Pancreas (tissue), 10 donors: ENCODE measurements around the gene NUDT14. TPM values are rescaled to one million over a fixed set of nuclear protein-coding genes. Genes with fewer than 3 reads are reported as not detected.

Experiments
- ATAC-seq, 4 donors: fragments of 200-7000 bp; cut with Tn5 transposase; one replicate each; pipeline versions ENCODE4 v1.8.0 to v1.9.1; 2020; ENCODE audit warnings: mild to moderate bottlenecking in 4 of 4, moderate library complexity in 4 of 4
- DNase-seq, 6 donors: peaks; one replicate each; pipeline ENCODE4 v3.0.0-alpha.2; 2020
- FAIRE-seq: peaks from 2 replicates; lab custom pipeline; 2012; peaks lifted over from hg19 to GRCh38; lab: Jason Lieb, UNC
- H3K27ac ChIP-seq, 4 donors: fragments of 200-600 bp; sonication (generic); 1 replicate in 3 of 4; 2 replicates in 1 of 4; pipeline versions ENCODE4 v1.5.0 to v1.8.0; 2020
- H3K27me3 ChIP-seq, 4 donors: fragments of 200-600 bp; one replicate each; pipeline ENCODE4 v1.8.0; 2021
- H3K36me3 ChIP-seq, 3 donors: fragments of 200-600 bp; sonication (generic) in 1 of 3; one replicate each; pipeline versions ENCODE4 v1.5.0 to v1.8.0; 2020 to 2021
- H3K4me1 ChIP-seq, 3 donors: fragments of 200-600 bp; one replicate each; pipeline ENCODE4 v1.8.0; 2021
- H3K4me3 ChIP-seq, 4 donors: fragments of 200-600 bp; sonication (generic) in 2 of 4; one replicate each; pipeline versions ENCODE4 v1.5.0 to v1.8.0; 2020 to 2021
- H3K9me3 ChIP-seq, 4 donors: fragments of 200-600 bp; one replicate each; pipeline ENCODE4 v1.8.0; 2021
- WGBS, 2 donors: extraction: QIAGEN DNeasy Blood & Tissue Kit; methylation state at CpG; one replicate each; pipeline ENCODE4 v1.1.7; 2013; 5-methylcytosine and 5-hydroxymethylcytosine counted together
- intact Hi-C, 3 donors: fragments of 100-400 bp; cut with DNase I; formaldehyde crosslinking; loops; one replicate each; pipeline versions ENCODE4 v1.11.1 to v1.14.2; 2022
- polyA plus RNA-seq, 2 donors: library from polyadenylated mRNA; stranded (reverse); fragments of 200-250 nt; gene quantifications; one replicate each; pipeline ENCODE4 v1.2.3, GENCODE V29; 2013
- total RNA-seq, 6 donors: library from RNA; stranded (reverse); fragmentation: NEBNext Ultra II Directional in 4 of 6; extraction: Animal tissue kit (Norgen Biotek cat#: 25700) in 4 of 6; gene quantifications; one replicate each; pipeline versions ENCODE4 v1.2.1 to v1.2.4, GENCODE V29; 2021 to 2023
- TF ChIP-seq, protein P1 (sequence below), 4 donors: fragments of 200-600 bp; sonication (generic) in 3 of 4; IDR thresholded peaks; one replicate each; pipeline versions ENCODE4 v1.5.0 to v1.8.0; 2021; ENCODE audit warnings: antibody characterized with exemption in 4 of 4
- donor health status: healthy with polysubstance abuse.
- donor health status: DM: no; HTN: no; CAD: no; lungs with moderate emphysema.
- donor health status: DM: no; HTN: no; CAD: no.
- donor health status: control.
- donor health status: control.
- donor health status: Bipolar disorder and iron deficiency.
- donor health status: DM: yes; HTN: yes; CAD: no.
- donor health status: DM: no; HTN: no; CAD: no.
- donor health status: DM: no; HTN: no; CAD: no.
- donor health status: DM: yes; HTN: yes; CAD: no.

Gene NUDT14
- total and polyA plus RNA-seq, 8 donors, result 24.7 to 64.9 (median 32.6) TPM

- DNase-seq, result peak in 1 of 6 donors; percentile 66
- intact Hi-C loops, result no loop called here
- ATAC-seq, result no peak
- Histone ChIP-seq H3K4me1 (peaks cover 14 to 25% (median 21%) of the 10 kb centered on the region in 3 donors), H3K27me3 (no peaks in the 10 kb centered on the region), H3K36me3 (peaks cover 0 to 15% (median 0%) of the 10 kb centered on the region in 3 donors), H3K4me3 (no peak overlapping the region), H3K9me3 (no peaks in the 10 kb centered on the region), H3K27ac (no peak overlapping the region)
- TF ChIP-seq, protein P1, sequence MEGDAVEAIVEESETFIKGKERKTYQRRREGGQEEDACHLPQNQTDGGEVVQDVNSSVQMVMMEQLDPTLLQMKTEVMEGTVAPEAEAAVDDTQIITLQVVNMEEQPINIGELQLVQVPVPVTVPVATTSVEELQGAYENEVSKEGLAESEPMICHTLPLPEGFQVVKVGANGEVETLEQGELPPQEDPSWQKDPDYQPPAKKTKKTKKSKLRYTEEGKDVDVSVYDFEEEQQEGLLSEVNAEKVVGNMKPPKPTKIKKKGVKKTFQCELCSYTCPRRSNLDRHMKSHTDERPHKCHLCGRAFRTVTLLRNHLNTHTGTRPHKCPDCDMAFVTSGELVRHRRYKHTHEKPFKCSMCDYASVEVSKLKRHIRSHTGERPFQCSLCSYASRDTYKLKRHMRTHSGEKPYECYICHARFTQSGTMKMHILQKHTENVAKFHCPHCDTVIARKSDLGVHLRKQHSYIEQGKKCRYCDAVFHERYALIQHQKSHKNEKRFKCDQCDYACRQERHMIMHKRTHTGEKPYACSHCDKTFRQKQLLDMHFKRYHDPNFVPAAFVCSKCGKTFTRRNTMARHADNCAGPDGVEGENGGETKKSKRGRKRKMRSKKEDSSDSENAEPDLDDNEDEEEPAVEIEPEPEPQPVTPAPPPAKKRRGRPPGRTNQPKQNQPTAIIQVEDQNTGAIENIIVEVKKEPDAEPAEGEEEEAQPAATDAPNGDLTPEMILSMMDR (IDR thresholded peaks at IDR 0.05), result no peak
- 93 to 94% methylated on average over 20 to 25 of the region's 25 CpGs for WGBS, 2 donors
- FAIRE-seq, result no peak
These were observed 27.1 kb upstream of the NUDT14 start for GRCh38 chr14:105207996-105208737.

- H3K36me3 ChIP-seq, result peaks cover 0 to 8% (median 0%) of the 10 kb centered on the region in 3 donors
- H3K4me3 ChIP-seq, result no peak overlapping the region
- DNase-seq (peak in 1 of 6 donors; percentile 80), ATAC-seq (no peak), FAIRE-seq (no peak)
- H3K27ac ChIP-seq, result peak overlapping the region in 1 of 4 donors; percentile 22
- WGBS, 2 donors, result 80 to 86% methylated on average over 13 of the region's 13 CpGs
- TF ChIP-seq, protein P1 (IDR thresholded peaks at IDR 0.05), result no peak
- no peaks in the 10 kb centered on the region for H3K27me3 ChIP-seq
- no peaks in the 10 kb centered on the region for H3K9me3 ChIP-seq
- H3K4me1 ChIP-seq, result peaks cover 14 to 25% (median 21%) of the 10 kb centered on the region in 3 donors
- intact Hi-C loops, result no loop called here
These were observed 26.4 kb upstream of the NUDT14 start for GRCh38 chr14:105207460-105207901.

GRCh38 chr14:105206873-105207272 lies 25.8 kb upstream of the NUDT14 start:
- peak in 2 of 6 donors; percentile 27 to 75 for DNase-seq
- H3K4me1 ChIP-seq, result peaks cover 14 to 25% (median 21%) of the 10 kb centered on the region in 3 donors
- no peaks in the 10 kb centered on the region for H3K9me3 ChIP-seq
- 42 to 52% methylated on average over 4 to 5 of the region's 5 CpGs for WGBS, 2 donors
- no peaks in the 10 kb centered on the region for H3K27me3 ChIP-seq
- no peak overlapping the region for H3K27ac ChIP-seq
- intact Hi-C loops, result no loop called here
- no peak for FAIRE-seq
- peaks cover 0 to 8% (median 0%) of the 10 kb centered on the region in 3 donors for H3K36me3 ChIP-seq
- no peak overlapping the region for H3K4me3 ChIP-seq
- TF ChIP-seq, protein P1 (IDR thresholded peaks at IDR 0.05), result no peak
- ATAC-seq, result no peak

- Histone ChIP-seq H3K9me3 (no peaks in the 10 kb centered on the region), H3K27ac (peak overlapping the region in 2 of 4 donors; percentile 15 to 52), H3K4me1 (peaks cover 14 to 25% (median 21%) of the 10 kb centered on the region in 3 donors), H3K4me3 (no peak overlapping the region), H3K27me3 (no peaks in the 10 kb centered on the region), H3K36me3 (peaks cover 0 to 8% (median 0%) of the 10 kb centered on the region in 3 donors)
- TF ChIP-seq, protein P1 (IDR thresholded peaks at IDR 0.05), result no peak
- intact Hi-C loops, result no loop called here
- DNase-seq (peak in 4 of 6 donors; percentile 45 to 74 (median 54)), ATAC-seq (peak; percentile 30 to 49 (median 38)), FAIRE-seq (no peak)
- 25 to 29% methylated on average over 12 of the region's 12 CpGs for WGBS, 2 donors
These were observed 24.6 kb upstream of the NUDT14 start for GRCh38 chr14:105205673-105206208.
